ENCODE data around the gene GALNTL6.

GRCh38 chr4:172869621-172870268 lies 1056.5 kb downstream of the GALNTL6 start:
- TF ChIP-seq CTCF (IDR thresholded peaks at IDR 0.05) = no peak
- TF ChIP-seq EP300 (IDR thresholded peaks at IDR 0.05; ENCODE audit: low read depth) = no peak
